Measurements from ENCODE around the gene CNN2. TPM values are rescaled to one million over a fixed set of nuclear protein-coding genes. Genes with fewer than 3 reads are reported as not detected.

Gene CNN2
- total and polyA plus RNA-seq, 8 donors = 133 to 259 (median 180) TPM

GRCh38 chr19:1004204-1004802, 22.1 kb upstream of the CNN2 start:
- H3K36me3 ChIP-seq = peaks cover 0 to 24% of the 10 kb centered on the region in 2 donors

GRCh38 chr19:1004803-1005664, 21.4 kb upstream of the CNN2 start:
- H3K9me3 ChIP-seq = no peaks in the 10 kb centered on the region
- peaks cover under 1 to 19% of the 10 kb centered on the region in 2 donors for H3K4me1 ChIP-seq
- no peak overlapping the region for H3K4me3 ChIP-seq
- H3K27ac ChIP-seq = no peak overlapping the region
- ATAC-seq (no peak), DNase-seq (peak in 1 of 4 donors; percentile 79)
- peaks cover 13 to 43% of the 10 kb centered on the region in 2 donors for H3K27me3 ChIP-seq
- intact Hi-C loops (cut with DNase I) = no loop called here
- TF ChIP-seq, protein P1, sequence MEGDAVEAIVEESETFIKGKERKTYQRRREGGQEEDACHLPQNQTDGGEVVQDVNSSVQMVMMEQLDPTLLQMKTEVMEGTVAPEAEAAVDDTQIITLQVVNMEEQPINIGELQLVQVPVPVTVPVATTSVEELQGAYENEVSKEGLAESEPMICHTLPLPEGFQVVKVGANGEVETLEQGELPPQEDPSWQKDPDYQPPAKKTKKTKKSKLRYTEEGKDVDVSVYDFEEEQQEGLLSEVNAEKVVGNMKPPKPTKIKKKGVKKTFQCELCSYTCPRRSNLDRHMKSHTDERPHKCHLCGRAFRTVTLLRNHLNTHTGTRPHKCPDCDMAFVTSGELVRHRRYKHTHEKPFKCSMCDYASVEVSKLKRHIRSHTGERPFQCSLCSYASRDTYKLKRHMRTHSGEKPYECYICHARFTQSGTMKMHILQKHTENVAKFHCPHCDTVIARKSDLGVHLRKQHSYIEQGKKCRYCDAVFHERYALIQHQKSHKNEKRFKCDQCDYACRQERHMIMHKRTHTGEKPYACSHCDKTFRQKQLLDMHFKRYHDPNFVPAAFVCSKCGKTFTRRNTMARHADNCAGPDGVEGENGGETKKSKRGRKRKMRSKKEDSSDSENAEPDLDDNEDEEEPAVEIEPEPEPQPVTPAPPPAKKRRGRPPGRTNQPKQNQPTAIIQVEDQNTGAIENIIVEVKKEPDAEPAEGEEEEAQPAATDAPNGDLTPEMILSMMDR (IDR thresholded peaks at IDR 0.05) = no peak
- peaks cover 0 to 31% of the 10 kb centered on the region in 2 donors for H3K36me3 ChIP-seq

More at GRCh38 chr19:1004204-1004802, 22.1 kb upstream of the CNN2 start:
- peaks cover 0 to 21% of the 10 kb centered on the region in 2 donors for H3K4me1 ChIP-seq
- ATAC-seq (no peak), DNase-seq (peak in 1 of 4 donors; percentile 69)
- peaks cover 20 to 50% of the 10 kb centered on the region in 2 donors for H3K27me3 ChIP-seq
- intact Hi-C loops (cut with DNase I) = no loop called here
- no peaks in the 10 kb centered on the region for H3K9me3 ChIP-seq
- H3K4me3 ChIP-seq = no peak overlapping the region
- H3K27ac ChIP-seq = no peak overlapping the region
- TF ChIP-seq, protein P1 (IDR thresholded peaks at IDR 0.05) = no peak

DNA sequence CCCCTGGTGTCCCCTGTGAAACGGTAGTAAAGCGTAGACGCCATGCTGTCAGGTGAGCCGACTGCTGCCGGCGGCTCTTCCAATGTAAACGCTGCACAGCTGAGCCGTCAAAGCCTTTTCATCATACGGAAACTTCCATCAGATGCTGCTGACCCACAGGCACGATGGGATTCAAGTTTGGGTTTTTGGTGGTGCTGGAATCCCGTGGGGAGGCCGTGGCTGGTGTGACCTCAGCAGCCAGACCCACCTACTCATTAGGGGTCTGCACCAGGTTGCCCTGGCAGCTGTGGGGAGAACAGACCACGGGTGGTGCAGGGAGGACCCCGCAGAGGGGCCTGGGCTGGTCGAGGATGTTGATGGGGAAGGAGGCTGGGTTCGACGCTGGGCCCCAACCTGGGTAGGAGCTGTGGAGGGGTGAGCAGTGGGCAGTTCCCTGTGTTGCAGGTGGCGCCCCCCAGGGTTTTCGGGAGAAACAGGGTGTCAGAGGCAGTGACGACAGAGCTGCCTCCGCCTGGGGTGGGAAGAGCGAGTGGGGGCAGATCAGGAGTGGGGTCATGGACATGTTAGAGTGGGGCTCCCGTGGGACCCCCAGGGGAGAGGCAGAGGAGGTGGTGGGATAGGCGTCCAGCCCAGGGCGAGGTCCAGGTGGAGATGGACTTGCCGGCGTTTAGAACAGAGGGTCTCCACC, 19.6 kb upstream of the CNN2 start:
- no peaks in the 10 kb centered on the region for H3K9me3 ChIP-seq
- no peak for ATAC-seq
- H3K27ac ChIP-seq = no peak overlapping the region
- peaks cover 2 to 24% of the 10 kb centered on the region in 2 donors for H3K27me3 ChIP-seq
- TF ChIP-seq, protein P1 (IDR thresholded peaks at IDR 0.05) = no peak
- H3K36me3 ChIP-seq = peaks cover 0 to 49% of the 10 kb centered on the region in 2 donors
- DNase-seq = peak in 1 of 4 donors; percentile 61
- peaks cover under 1 to 4% of the 10 kb centered on the region in 2 donors for H3K4me1 ChIP-seq
- H3K4me3 ChIP-seq = no peak overlapping the region
- intact Hi-C loops (cut with DNase I) = no loop called here

DNA sequence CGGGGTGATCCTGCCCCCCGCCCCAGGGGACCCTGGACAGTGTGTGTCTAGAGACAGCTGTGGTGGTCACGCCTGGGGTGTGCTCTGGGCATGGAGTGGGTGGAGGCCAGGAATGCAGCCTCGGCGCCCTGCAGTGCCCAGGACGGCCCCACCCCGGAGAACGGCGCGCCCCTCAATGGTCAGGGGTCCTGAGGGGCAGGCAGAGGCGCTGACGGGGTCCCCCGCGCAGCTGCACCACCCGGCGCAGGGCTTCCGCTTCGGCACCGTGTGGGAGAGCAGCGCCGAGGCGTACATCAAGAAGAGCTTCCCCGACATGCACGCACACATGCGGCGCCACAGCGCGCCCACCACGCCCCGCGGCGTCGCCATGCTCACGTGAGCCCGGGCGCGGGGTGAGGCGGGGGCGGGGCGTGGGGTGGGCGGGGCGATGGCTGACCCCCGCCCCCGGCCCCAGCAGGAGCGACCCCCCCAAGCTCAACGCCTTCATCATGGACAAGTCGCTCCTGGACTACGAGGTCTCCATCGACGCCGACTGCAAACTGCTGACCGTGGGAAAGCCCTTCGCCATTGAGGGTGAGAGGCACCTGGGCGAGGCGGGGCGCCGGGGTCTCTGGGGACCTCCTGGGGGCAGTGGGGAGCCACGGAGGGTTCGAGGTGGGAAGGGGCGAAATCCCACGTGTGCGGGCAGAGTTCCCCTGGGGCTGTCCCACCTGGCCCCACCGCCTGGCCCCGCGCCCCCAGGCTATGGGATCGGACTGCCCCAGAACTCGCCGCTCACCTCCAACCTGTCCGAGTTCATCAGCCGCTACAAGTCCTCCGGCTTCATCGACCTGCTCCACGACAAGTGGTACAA, 18.8 kb upstream of the CNN2 start:
- H3K4me3 ChIP-seq = no peak overlapping the region
- DNase-seq = peak in 1 of 4 donors; percentile 76
- H3K27ac ChIP-seq = no peak overlapping the region
- intact Hi-C loops (cut with DNase I) = no loop called here
- peaks cover 0 to 57% of the 10 kb centered on the region in 2 donors for H3K36me3 ChIP-seq
- no peaks in the 10 kb centered on the region for H3K9me3 ChIP-seq
- TF ChIP-seq, protein P1 (IDR thresholded peaks at IDR 0.05) = no peak
- ATAC-seq = no peak
- H3K27me3 ChIP-seq = peaks cover 0 to 17% of the 10 kb centered on the region in 2 donors
- H3K4me1 ChIP-seq = peaks cover 0 to 4% of the 10 kb centered on the region in 2 donors

All from left lung (tissue), 10 donors.